LoVo (cell line): Measurements from ENCODE around the gene ANKRD13C.
"Not testable (repeated sequence)": the region's sequence is repeated elsewhere in the genome, so short reads cannot be mapped to it uniquely, and the experiment has no call there.

Source experiments
- DNase-seq: peaks from one replicate; pipeline ENCODE4 v3.0.0-alpha.2; 2016; ENCODE audit warnings: low spot score

ANKRD13C gene

GRCh38 chr1:70358921-70359564 is 4.5 kb upstream of the ANKRD13C start:
- no peak for DNase-seq

DNA sequence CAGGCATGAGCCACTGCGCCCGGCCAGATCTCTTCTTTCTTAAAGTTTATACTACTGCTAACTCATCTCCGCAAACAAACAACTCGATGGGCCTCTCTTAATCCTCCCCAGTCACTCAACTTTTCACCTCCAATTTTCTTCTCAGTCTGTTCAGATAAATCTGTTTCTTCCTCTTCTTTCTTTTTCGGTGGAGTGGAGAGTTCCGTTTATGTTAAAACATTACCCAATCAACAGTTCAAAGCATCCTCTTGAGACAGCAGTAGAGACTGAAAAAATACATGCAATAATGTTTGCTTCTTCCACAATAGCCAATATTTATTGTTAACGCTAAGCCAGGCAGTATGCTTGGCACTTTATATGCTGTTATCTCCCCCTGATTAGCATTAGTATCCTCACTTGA is 1.4 kb upstream of the ANKRD13C start:
- no peak for DNase-seq

DNA sequence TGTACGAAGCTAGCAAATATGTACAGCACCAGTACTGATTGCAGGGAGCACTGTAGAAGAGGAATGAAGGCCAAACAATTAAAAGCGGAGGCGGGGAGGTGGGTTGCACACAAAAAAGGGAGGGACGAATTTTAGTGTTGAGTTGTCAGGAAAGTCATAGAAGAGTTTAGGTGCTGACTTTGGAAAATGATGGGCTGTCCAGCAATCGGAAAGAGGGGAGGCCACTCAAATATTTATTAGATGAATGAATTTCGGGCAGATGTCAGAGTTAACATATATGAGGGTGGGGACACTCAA is 537 bp upstream of the ANKRD13C start:
- DNase-seq: no peak

DNA sequence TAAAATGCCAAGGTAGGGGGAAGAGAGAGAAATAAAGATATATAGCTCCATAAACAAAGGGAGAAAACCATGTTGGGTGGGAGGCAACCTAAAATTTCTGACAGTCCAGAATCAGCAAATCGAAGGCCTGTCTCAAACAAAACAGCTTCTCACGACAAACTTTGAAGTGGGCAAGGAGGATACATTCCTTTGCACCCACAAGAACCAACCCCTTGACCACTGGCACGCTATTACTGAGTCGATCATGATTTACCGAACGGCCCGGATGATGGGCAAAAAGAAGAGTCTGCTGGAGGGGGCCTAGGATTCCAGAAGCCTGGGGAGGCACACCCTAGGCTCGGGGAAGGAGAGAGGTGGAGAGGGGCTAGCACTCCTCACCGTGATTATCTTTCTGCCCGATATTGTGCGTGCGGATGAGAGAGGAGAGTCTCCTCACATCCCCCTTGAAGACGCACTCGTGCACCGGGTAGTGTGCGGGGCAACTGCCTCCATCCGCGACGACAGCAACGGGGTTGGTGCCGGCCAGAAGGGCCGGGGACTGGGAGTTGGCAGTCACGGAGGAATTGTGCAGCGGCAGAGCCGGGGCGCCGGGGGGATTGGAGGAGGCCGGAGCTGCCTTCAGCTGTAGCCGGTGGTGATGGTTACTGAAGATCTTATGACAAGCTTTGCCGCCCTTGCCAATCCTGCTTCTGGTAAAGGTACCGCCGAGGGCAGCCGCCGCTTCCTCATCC is 756 bp downstream of the ANKRD13C start:
- peak; percentile 69 for DNase-seq

DNA sequence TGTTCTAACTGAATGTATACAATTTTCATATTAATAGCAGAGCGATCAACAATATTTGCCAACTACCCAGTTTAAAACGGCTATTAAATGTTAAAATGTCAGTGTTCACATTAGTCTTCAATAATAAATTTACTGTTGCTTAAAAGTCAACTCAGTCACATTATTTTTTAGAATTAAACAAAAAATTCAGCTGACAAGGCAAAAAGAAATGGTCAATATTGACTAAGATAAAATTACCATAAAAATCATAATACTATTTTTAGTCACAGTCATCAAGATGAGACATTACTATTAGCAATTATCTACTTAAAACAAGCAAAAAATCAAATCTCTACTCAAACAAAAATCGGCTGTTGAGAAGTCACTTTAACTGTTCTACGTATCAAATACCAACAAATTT is 1.5 kb downstream of the ANKRD13C start:
- DNase-seq: no peak

DNA sequence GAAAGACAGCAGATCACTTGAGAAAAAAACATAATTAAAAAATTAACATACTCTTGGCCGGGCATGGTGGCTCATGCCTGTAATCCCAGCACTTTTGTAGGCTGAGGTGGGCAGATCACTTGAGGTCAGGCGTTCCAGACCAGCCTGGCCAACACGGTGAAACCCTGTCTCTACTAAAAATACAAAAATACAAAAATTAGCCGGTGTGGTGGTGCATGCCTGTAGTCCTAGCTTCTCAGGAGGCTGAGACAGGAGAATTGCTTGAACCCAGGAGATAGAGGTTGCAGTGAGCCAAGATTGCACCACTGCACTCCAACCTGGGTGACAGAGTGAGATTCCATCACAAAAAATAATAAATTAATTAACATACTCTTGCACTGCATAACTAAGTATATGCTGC is 4.7 kb downstream of the ANKRD13C start:
- not testable (repeated sequence) for DNase-seq

- DNase-seq: no peak
Measured at GRCh38 chr1:70348399-70349165, 5.9 kb downstream of the ANKRD13C start.

DNA sequence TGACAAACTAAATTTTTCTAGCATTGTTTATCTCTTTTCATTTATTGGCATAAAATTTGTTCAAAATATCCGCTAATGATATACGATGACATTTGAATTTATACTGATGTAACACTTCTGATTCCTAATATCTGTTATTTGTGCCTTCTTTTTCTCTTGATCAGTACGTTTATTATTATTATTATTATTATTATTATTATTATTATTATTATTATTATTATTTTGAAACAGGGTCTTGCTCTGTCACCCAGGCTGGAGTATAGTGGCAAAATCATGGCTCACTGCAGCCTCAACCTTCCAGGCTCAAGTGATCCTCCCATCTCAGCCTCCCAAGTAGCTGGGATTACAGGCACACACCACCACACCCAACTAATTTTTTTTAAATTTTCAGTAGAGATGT is 14.9 kb downstream of the ANKRD13C start:
- not testable (repeated sequence) for DNase-seq

- no peak for DNase-seq
Measured at GRCh38 chr1:70336050-70336449, 18.5 kb downstream of the ANKRD13C start.

GRCh38 chr1:70334436-70334835 is 20.1 kb downstream of the ANKRD13C start:
- DNase-seq: no peak

DNA sequence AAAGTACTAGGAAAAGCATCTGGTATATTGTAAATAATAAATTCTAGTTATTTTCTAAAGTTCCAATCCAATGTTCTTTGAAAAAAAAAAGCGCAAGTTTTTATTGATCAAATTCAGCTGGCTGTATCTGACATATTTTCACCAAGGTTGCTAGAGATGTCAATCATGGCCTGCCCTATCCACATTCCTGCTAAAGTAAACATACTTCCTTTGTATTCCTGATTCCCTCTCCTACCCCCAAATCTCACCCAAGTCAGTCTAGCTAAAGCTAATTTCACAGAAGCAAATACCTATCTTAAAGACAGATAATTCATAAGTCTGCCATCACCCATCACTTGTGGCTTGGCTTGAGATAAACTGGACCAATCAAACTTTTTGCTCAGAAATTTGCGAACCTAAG is 21.3 kb downstream of the ANKRD13C start:
- DNase-seq: no peak

DNA sequence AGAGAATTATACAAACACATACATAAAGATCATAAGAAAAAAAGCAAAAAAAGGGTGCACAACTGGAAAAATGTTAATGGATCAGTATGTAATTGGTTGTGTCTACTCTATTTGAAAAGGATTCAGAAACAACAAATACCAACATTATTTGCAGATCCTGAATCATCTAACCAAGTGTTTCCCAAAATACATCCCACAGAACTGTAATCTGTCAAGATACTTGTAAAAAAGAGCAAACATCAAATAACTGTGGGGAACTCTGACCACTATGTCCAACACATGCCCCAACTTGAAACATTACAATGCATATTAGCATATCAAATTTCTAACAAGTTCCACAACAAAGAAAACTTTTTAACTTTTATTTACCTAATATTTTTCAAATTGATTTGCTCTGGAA is 22.6 kb downstream of the ANKRD13C start:
- no peak for DNase-seq

DNA sequence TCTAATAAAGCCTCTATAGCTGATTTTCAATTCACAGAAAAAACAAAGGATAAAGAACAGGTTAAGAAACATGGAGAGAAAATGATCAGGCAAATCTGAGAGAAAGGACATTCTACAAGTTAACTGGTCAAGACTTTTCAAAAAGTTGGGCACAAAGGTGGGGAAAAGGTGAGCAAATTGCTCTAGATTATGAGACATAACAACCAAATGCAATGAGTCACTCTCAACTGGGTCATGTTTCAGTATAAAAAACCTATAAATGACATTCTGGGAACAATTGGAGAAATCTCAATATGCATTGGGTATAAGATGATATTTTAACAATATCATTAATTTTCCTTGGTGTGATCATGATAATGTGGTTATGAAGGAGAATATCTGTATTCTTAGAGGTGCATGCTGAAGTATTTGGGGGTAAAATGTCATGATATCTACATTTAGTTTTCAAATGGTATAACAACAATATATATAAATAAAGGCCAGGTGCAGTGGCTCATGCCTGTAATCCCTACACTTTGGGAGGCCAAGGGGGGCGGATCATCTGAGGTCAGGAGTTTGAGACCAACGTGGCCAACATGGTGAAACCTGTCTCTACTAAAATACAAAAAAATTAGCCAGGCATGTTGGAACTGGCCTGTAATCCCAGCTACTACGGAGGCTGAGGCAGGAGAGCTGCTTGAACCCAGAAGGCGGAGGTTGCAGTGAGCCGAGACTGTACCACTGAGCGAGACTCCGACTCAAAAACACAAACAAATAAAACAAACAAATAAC is 27.0 kb downstream of the ANKRD13C start:
- peak; percentile 17 for DNase-seq

DNA sequence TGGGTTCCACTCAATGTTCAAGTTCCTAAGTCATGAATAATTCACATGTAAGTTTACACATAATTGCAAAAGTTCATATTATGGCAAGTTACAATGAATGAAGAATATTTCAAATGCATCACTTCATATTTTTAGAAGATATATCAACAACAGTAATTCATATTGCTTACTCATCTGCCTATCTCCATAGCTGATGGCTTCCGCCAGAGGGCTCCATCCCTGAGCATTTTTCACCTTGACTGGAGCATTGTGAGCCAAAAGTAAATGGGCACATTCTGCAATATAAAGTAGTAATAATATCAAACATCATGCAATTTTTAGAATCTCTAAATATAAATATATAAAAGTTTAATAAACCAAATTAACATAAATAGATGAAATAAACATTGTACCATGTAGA is 29.8 kb downstream of the ANKRD13C start:
- DNase-seq: no peak

DNA sequence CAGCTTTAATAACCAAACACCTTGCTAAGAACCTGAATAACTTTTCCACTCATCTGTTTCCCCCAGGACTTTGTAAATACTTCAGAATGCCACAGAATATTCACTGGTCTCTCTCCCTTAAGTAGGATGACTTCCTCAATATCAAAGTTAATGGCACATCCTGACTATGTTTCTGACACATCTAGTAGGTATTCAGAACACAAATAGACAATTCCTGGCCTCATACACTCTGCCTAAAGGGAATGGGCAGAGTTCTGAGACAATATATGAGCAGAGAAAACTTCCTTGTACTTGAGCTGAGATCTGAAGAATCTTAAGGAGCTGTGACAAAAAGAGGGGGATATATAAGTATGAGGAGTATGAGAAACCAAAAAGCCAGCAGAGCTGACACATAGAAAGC is 34.8 kb downstream of the ANKRD13C start:
- DNase-seq: peak; percentile 27

GRCh38 chr1:70318191-70318590 is 36.3 kb downstream of the ANKRD13C start:
- DNase-seq: peak; percentile 12

DNA sequence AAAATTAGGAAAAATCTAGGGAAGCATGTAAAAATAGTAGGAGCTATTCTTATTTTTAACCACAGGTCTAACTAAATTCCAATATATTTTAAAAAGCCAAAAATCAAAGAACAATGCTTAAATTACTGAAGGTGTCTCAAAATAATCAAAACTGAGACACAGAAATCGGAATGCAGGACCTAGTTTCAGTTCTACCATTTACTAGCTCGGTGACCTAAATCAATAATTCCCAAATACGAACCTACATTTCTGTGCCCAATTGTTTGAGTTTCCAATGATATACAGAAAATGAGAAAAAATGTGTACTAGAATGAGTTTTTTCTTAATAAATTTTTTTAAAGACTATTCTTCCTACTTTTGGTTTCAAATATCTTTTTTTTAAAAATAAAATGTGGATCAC is 37.4 kb downstream of the ANKRD13C start:
- no peak for DNase-seq

GRCh38 chr1:70315782-70316181 is 38.7 kb downstream of the ANKRD13C start:
- no peak for DNase-seq

GRCh38 chr1:70314706-70315304 is 39.7 kb downstream of the ANKRD13C start:
- no peak for DNase-seq

- DNase-seq: no peak
Measured at GRCh38 chr1:70311369-70311768, 43.2 kb downstream of the ANKRD13C start.

- DNase-seq: no peak
Measured at GRCh38 chr1:70299472-70299871, 55.0 kb downstream of the ANKRD13C start.

GRCh38 chr1:70295749-70296148 is 58.8 kb downstream of the ANKRD13C start:
- DNase-seq: no peak
